Peyer's patch (tissue), 4 donors: ENCODE data around the gene C3orf80. TPM values are rescaled to one million over a fixed set of nuclear protein-coding genes. Genes with fewer than 3 reads are reported as not detected.
"Not testable (repeated sequence)": the region's sequence is repeated elsewhere in the genome, so short reads cannot be mapped to it uniquely, and the experiment has no call there.

ENCODE experiments used
- DNase-seq, 3 donors: peaks; one replicate each; pipeline ENCODE4 v3.0.0-alpha.2; 2017 to 2019
- H3K27ac ChIP-seq, 4 donors: fragments of 200-600 bp; sonication (generic); one replicate each; pipeline ENCODE4 v1.5.1; 2016 to 2019
- H3K27me3 ChIP-seq, 2 donors: fragments of 200-600 bp; sonication (generic); one replicate each; pipeline ENCODE4 v1.5.1; 2019
- H3K36me3 ChIP-seq, 3 donors: fragments of 200-600 bp; sonication (generic); one replicate each; pipeline ENCODE4 v1.5.1; 2016 to 2019
- H3K4me1 ChIP-seq, 4 donors: fragments of 200-600 bp; sonication (generic); one replicate each; pipeline ENCODE4 v1.5.1; 2016 to 2019
- H3K4me3 ChIP-seq, 4 donors: fragments of 200-600 bp; sonication (generic); 1 replicate in 3 of 4; 2 replicates in 1 of 4; pipeline ENCODE4 v1.5.1; 2016 to 2019; ENCODE audit warnings: mild to moderate bottlenecking in 1 of 4
- H3K9me3 ChIP-seq, 4 donors: fragments of 200-600 bp; sonication (generic); one replicate each; pipeline ENCODE4 v1.5.1; 2016 to 2019; ENCODE audit warnings: mild to moderate bottlenecking in 1 of 4
- CTCF ChIP-seq, 6 experiments: fragments of 450-650 bp in 4 of 6; fragments of 200-600 bp in 2 of 6; sonication (generic) in 1 of 6; IDR thresholded peaks; one replicate each; pipeline ENCODE4 v1.5.1; 2017 to 2019; ENCODE audit warnings: antibody characterized with exemption in 6 of 6, mild to moderate bottlenecking in 3 of 6, moderate library complexity in 1 of 6
- POLR2A ChIP-seq, 2 donors: fragments of 450-650 bp; IDR thresholded peaks; one replicate each; pipeline ENCODE4 v1.5.1; 2017; ENCODE audit warnings: antibody characterized with exemption in 2 of 2, mild to moderate bottlenecking in 2 of 2, moderate library complexity in 2 of 2
- total RNA-seq, 4 donors: library from RNA; depleted of rRNA; stranded (reverse); fragments of >200 nt; gene quantifications; one replicate each; pipeline ENCODE4 v1.1.0, GENCODE V29; 2016

The C3orf80 gene
- total RNA-seq, 4 donors from 2014 or later, result 0.57 to 0.88 TPM; not detected in 2

GRCh38 chr3:160200353-160200752 lies 24.9 kb upstream of the C3orf80 start:
- H3K4me1 ChIP-seq, result no peaks in the 10 kb centered on the region
- H3K36me3 ChIP-seq, result no peaks in the 10 kb centered on the region
- no peak overlapping the region for H3K4me3 ChIP-seq
- H3K27ac ChIP-seq, result no peak overlapping the region
- H3K27me3 ChIP-seq, result no peaks in the 10 kb centered on the region
- H3K9me3 ChIP-seq, result no peaks in the 10 kb centered on the region
- no peak for DNase-seq
- no peak for TF ChIP-seq CTCF (IDR thresholded peaks at IDR 0.05)
- no peak for TF ChIP-seq POLR2A (IDR thresholded peaks at IDR 0.05)

GRCh38 chr3:160204396-160205011 lies 20.7 kb upstream of the C3orf80 start:
- H3K4me3 ChIP-seq, H3K9me3 ChIP-seq, H3K36me3 ChIP-seq, H3K27me3 ChIP-seq, H3K4me1 ChIP-seq, H3K27ac ChIP-seq, DNase-seq: not testable (repeated sequence)

- H3K4me3 ChIP-seq, result no peak overlapping the region
- TF ChIP-seq CTCF (IDR thresholded peaks at IDR 0.05), result no peak
- no peak for TF ChIP-seq POLR2A (IDR thresholded peaks at IDR 0.05)
- H3K36me3 ChIP-seq, result no peaks in the 10 kb centered on the region
- no peaks in the 10 kb centered on the region for H3K4me1 ChIP-seq
- no peaks in the 10 kb centered on the region for H3K9me3 ChIP-seq
- no peaks in the 10 kb centered on the region for H3K27me3 ChIP-seq
- no peak overlapping the region for H3K27ac ChIP-seq
- DNase-seq, result no peak
Observed at GRCh38 chr3:160205606-160206005, 19.6 kb upstream of the C3orf80 start.

- no peak overlapping the region for H3K27ac ChIP-seq
- no peaks in the 10 kb centered on the region for H3K27me3 ChIP-seq
- no peak for DNase-seq
- TF ChIP-seq CTCF (IDR thresholded peaks at IDR 0.05), result no peak
- no peak for TF ChIP-seq POLR2A (IDR thresholded peaks at IDR 0.05)
- H3K36me3 ChIP-seq, result no peaks in the 10 kb centered on the region
- H3K4me3 ChIP-seq, result no peak overlapping the region
- H3K4me1 ChIP-seq, result no peaks in the 10 kb centered on the region
- no peaks in the 10 kb centered on the region for H3K9me3 ChIP-seq
Observed at GRCh38 chr3:160210341-160210740, 14.9 kb upstream of the C3orf80 start.

- Histone ChIP-seq H3K9me3 (no peaks in the 10 kb centered on the region), H3K27ac (no peak overlapping the region), H3K4me1 (no peaks in the 10 kb centered on the region), H3K4me3 (no peak overlapping the region), H3K36me3 (no peaks in the 10 kb centered on the region), H3K27me3 (no peaks in the 10 kb centered on the region)
- TF ChIP-seq CTCF (IDR thresholded peaks at IDR 0.05) (peak in 3 of 6 experiments; percentile 39 to 44 (median 39)), POLR2A (IDR thresholded peaks at IDR 0.05) (no peak)
- no peak for DNase-seq
Observed at GRCh38 chr3:160210799-160211221, 14.4 kb upstream of the C3orf80 start.

GRCh38 chr3:160213191-160213590 lies 12.0 kb upstream of the C3orf80 start:
- no peaks in the 10 kb centered on the region for H3K9me3 ChIP-seq
- H3K27me3 ChIP-seq, result no peaks in the 10 kb centered on the region
- no peak for TF ChIP-seq POLR2A (IDR thresholded peaks at IDR 0.05)
- TF ChIP-seq CTCF (IDR thresholded peaks at IDR 0.05), result no peak
- DNase-seq, result no peak
- H3K4me3 ChIP-seq, result no peak overlapping the region
- H3K36me3 ChIP-seq, result no peaks in the 10 kb centered on the region
- H3K4me1 ChIP-seq, result no peaks in the 10 kb centered on the region
- H3K27ac ChIP-seq, result no peak overlapping the region
